GM19043 (cell line): ENCODE measurements around the gene HPN.

ENCODE experiments used
- ATAC-seq: cut with Tn5 transposase; IDR thresholded peaks from one replicate; pipeline ENCODE4 v1.9.1; 2021; ENCODE audit warnings: low read depth; ENCODE audit not compliant: unreplicated experiment

HPN gene

DNA sequence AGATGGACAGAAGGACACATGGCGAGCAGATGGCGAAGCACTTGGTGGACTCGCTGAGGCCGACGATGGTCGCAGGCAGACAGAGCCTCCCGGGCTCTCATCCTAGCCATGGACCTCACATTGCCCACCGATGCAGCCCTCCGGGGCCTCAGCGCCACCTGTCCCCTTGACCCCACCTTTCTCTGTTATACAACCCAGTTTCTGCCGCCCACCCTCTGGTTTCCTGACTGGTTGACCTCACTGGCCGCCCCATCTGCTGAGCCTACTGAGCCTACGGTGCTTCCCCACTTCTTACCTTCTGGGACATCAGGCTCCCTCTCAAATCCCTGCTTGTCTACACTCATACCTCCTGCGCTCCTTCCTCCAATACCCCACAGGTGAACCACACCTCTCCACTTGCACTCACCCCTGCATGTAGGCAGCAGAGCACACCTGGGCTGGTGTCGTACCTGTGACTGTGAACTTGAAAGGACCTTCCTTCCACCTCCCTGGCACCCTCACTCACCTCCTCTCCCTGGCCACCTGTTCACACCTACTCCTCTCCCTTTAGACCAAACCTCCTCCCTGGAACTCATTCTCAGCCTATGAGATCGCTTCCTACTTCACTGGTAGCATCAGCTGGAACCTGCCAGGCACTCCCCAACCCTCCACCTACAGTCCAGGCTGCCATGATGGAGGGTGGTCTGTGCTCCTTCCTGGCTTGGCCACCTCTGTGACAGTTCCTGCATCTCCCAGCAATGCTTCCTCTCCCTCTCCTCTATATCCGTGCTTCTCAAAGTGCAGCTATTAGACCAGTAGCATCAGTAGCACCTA, 36.1 kb downstream of the HPN start:
- no peak for ATAC-seq

DNA sequence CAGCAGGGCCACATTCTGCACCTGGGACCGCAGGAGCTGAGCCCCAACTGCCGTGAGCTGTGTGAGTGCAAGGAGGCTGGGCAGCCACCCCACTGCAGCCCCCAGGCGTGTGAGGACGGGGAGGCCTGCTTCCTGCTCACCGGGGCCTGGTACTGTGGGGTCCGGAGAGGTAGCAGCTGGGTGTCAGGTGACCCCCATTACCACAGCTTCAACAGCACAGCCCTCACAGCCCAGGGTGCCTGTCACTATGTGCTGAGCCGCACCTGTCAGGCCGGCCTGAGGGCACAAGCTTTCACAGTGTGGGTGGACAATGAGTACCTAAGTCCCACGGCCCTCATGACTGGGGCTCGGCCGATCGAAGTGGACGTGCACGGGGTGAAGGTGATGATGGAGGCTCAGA, 38.3 kb downstream of the HPN start:
- ATAC-seq: no peak

DNA sequence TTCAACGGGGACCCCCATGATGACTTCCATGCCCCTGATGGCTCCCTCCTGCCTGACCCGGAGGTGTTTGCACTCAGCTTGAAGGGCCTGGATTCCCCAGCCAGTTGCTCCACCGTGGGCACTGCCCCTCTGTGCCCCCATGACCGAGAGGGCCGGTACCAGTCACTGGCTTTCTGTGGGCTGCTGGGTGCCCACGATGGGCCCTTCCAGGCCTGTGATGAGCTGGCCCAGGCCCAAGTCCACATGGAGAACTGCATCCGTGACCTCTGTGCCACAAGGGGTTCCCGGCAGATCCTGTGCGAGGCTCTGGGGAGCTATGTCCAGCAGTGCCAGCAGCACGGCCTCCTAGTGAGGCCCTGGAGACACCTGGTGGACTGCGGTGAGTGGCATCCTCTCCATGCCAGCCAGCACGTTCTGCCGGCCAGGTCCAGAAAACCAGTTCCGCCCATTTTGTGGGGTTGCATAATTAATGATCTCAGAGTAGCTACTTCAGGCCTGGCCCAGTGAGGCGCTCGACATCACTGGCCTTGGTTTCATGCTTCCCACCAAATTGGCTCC, 39.2 kb downstream of the HPN start:
- no peak for ATAC-seq

DNA sequence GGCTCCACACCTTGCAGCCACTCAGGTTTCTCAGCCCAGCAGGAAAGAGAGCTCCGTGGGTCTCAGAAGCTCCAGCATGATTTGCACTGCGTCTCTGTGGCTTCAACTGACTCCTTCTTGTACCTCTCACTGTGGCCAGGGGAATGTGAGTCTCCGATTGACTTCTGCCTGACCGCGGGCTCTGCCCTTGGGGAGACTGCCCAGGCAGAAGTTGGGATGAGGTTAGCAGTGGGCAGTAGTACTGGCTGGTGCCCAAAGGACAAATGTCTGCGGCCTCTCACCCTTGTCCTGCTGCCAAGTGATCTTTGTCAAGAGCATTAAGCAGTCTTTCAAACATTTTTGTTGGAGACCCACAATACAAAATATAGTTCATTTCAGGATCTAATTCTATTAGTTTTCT, 39.7 kb downstream of the HPN start:
- no peak for ATAC-seq

DNA sequence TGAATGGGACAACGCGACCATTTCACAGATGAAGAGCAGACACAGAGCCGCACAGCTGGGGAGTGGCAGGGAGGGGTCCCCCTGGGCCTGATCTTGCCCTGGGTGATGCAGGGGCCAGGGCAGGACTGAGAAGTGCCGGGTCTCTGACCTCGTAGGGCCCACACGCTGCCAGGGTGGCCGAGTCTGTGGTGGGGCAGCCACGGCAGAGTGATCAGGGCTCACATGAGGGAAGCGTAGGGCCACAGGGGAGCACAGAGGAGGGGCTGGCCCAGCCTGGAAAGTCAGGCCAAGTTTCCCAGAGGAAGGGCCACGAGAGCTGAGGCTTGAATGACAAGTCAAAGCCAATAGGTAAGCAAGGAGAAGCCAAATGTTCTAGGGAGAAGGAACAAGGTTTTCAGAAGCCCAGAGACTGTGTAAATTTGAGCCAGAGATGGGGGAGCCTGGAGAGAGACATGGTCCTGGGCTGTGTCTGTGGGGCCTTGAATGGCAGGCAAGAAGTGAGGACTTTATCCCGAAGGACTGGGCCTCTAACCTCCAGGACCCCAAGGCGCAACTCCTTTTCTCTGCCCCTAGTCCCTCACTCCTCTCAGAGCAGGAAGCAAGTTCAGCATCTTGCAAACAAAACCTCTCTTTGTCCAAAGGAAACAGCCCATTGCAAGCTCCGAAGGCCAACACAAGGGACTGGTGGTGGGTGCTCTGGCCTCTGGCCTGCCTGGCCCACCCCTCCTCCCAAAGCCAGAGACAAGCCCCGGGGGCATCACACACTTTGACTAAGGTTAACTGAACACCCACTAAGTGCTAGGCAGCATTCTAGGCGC, 42.4 kb downstream of the HPN start:
- no peak for ATAC-seq

DNA sequence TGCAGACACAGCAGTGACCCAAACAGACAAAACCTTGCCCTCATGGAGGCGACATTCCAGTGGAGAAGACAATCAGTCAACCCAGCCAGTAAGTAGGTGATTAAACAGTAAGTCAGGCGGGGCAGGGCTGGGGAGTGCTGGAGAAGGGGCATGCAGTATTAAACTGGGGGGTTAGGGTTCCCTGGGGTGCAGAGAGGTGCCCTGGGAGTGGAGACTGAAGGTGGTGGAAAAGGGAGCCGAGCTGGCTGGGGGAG, 42.9 kb downstream of the HPN start:
- no peak for ATAC-seq

DNA sequence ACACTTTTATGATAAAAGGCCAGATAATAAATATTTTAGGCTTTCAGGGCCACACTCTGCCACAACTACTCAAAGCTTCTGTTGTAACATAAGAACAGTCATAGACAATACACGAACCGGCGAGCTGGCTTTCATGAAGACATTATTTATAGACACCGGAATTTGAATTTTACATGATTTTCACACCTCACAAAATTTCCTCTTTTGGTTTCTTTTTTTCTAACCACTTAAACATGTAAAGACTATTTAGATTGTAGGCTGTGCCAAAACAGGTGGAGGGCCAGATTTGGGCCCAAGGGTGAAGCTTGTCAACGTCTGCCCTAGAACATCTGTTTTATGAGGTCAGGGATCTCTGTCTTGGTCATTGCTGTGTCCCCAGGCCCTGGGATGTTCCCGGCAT, 44.4 kb downstream of the HPN start:
- peak; percentile 56 for ATAC-seq

DNA sequence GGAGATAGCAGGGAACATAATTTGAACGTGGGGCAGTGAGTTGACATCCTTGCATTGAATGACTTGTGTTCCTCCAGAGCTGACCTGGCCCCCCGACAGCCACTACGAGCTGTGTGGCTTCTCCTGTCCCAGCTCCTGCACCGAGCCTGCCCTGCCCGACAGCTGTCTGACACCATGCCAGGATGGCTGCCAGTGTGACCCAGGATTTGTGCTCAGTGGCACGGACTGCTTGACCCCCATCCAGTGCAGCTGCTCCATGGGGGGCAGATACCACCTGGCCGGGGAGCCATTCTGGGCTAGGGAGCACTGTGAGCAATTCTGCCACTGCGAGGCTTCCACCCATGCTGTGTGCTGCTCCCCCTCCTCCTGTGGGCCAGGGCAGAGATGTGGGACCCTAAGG, 44.9 kb downstream of the HPN start:
- ATAC-seq: no peak

DNA sequence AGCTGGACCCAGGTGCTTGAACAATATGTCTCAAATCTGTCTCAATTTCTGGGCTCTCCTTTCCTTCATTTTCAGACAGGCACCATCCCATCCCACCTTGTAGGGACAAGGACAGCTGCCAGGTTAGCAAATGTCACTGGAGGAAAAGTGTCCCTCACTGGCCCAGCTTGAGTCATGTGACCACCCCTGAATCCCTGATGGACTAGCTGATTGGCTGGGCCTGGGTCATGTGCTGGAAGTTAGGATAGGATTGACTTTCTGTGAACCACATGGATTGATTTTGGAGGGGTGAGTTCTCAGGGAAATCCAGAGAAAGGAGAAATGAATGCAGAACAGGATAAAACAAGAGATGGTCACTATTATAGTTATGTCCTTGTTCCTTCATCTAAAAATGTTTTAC, 45.9 kb downstream of the HPN start:
- no peak for ATAC-seq

DNA sequence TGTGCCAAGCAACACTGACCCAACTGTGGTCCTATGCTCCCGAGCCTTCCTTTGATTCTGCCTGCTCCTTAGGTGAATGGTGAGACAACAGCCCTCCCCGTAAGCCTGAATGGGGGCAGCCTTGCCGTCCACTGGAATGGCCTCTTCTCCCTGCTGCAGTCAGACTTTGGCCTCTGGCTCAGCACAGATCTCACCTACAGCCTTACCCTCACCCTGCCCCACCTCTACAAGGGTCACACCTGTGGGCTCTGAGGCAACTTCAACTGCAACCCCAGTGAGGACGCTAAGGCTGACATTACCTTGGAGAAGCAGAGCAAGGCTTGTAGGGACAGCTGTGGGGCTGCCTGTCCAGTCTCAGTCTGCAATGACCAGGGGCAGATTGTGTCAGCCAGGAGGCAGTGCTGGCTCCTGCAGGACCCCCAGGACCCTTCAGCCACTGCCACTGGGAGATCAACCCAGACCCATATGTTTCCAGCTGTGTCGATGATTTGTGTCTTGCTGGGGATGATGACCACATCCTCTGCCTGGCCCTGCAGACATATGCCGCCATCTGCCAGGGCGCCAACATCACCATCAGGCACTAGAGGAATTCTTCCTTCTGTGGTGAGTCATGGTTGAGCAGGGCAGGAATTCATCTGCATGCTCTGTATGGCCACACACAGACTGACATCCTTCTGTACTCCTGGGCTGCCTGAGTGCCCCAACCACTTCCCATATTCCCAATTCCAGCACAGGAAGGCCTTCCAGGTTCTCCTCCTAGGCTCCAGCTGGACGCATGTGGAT, 46.8 kb downstream of the HPN start:
- ATAC-seq: no peak

DNA sequence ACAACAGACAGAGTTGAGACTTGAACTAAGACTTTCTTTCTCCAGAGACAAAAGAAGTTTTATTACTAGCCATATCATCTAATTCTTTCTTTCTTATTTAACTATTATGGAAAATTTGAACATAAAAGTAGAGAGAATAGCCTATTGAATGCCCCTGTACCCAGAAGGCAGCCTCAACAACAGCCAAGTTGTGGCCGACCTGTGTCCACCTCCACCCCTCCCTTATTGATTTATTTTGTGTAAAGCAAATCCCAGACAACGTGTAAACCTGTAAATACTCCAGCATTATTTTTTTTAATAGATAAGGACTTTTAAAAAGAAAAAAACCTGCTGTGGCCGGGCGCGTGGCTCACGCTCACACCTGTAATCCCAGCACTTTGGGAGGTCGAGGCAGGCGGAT, 48.0 kb downstream of the HPN start:
- ATAC-seq: no peak

DNA sequence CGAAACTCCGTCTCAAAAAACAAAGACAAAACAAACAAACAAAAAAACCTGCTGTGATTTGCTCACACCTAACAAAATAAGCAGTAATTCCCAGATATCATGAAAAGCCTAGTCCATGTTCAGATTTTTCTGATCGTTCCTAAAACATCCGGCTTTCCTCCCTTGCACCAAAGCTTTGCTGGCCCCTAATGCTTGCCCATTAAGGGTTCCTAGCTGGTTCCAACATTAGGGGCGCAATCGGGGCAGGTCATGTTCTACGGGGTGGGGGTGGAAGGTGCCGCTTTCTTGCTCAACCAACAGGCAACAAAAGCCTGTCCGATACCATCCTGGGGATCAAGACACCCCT, 48.6 kb downstream of the HPN start:
- ATAC-seq: no peak

DNA sequence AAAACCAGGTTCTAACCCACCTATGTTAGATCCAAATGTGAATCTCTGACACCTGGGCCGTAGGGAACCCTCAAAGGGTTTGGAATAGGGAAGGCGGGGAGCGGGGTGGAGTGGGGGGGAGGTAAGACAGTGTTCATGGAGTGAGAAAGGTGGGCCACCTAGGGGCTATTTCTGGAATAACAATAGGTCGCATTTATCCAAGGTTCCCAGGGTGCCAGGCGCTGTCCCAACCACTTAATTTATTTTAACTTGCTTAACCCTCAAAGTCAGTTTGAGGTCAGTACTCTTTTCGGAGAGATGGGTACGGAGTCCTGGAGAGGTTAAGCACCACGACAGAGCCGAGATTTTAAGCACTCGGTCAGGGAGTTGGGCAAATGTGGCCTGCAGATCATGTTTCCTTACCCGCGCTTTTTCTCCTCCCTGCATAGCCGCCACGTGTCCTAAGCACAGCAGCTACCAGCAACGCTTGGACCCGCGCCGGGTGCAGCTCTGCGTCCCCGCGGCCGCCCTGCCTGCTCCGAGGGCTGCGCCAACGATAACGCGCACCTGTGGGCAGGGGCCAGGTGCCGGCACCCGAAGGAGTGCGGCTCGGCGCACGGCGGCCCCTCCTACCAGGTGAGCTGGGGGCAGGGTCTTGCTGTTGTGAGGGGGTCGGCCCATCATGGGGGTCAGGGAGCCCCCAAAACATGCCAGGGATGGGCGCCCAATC, 49.1 kb downstream of the HPN start:
- ATAC-seq: no peak

DNA sequence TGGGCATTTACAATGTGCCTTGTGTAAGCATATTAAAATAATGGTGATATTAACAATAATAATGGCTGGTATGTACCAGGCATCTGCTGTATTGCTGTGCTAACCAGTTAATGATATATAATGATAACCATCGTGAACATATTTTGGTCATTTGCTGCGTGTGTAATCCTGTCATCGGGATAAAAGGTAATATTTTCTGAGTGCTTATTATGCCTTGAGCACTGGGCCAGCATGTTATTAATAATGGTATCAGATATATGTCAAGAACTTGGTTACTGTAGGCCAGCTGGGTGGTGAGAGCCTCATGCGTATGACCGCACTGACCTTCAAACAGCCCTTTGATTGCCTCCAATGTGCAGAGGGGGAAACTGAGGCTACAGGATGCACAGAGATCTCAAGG, 51.9 kb downstream of the HPN start:
- no peak for ATAC-seq

DNA sequence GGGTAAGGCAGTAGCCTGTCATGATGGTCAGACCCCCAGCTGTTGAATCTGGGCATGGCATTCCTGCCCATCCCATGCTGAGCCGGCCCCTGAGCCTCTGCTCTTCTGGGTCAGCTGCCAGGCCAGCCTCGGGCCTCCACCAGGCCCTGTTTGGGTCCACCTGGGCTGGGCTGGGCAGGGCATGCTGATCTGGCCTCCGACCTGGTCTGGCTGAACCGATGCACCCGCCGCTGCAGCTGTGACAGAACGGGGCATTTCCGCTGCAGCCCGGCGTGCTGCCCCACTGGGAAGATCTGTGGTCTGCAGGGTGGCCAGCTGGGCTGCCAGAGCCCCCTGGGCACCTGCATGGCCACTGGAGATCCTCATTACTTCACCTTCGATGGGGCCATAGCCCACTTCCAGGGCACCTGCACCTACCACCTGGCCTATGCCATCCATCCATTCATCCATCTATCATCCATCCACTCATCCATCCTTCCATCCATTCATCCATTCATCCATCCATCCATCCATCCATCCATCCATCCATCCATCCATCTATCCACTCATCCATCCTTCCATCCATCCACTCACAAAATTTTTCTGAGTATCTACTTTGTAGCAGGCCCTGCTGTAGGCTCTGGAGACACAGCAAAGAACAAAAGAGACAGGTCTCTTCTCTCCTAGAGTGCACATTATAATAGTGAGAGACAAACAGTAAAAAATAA, 52.6 kb downstream of the HPN start:
- no peak for ATAC-seq

DNA sequence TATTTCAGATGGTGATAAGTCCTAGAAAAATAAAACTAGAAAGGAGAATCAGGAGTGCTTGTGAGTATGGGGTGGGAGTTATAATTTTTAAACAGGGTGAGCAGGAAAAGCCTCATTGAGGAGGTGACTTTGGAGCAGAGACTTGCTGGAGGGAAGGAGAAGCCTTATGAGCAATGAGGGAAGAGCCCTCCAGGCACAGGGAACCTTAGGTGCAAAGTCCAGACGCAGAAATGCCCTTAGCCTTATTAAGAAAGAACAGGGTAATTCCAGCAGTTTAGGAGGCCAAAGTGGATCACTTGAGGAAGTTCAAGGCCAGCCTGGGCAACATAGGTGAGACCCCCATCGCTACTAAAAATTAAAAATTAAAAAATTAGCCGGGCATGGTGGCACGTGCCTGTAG, 53.1 kb downstream of the HPN start:
- ATAC-seq: no peak

DNA sequence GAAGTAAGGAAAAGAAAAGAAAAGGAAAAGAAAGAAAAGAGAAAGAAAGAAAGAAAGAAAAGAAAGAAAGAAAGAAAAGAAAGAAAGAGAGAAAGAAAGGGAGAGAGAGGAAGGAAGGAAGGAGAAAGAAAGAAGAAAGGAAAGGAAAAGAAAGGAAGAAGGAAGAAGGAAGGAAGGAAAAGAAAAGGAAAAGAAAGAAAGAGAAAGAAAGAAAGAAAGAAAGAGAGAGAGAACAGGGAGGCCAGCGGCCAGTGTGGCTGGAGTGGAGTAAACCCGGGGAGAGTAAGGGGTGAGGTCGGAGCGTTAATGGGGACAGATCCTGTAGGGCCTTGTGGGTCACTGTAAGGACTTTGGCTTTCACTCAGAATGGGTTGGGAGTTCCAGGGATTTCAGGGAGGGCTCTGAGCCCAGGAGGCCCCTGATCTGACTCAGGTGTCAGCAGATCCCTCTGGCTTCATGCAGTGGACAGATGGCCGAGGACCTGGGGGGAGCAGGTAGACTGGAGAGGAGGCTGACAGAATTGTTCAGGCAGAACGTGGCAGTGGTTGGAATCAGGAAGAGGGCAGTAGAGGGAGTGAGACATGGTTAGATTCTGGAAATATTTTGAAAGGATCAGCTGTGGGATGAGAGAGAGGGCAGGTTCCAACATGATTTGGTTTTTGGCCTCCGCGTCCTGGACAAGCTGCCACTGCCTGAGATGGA, 54.3 kb downstream of the HPN start:
- no peak for ATAC-seq

DNA sequence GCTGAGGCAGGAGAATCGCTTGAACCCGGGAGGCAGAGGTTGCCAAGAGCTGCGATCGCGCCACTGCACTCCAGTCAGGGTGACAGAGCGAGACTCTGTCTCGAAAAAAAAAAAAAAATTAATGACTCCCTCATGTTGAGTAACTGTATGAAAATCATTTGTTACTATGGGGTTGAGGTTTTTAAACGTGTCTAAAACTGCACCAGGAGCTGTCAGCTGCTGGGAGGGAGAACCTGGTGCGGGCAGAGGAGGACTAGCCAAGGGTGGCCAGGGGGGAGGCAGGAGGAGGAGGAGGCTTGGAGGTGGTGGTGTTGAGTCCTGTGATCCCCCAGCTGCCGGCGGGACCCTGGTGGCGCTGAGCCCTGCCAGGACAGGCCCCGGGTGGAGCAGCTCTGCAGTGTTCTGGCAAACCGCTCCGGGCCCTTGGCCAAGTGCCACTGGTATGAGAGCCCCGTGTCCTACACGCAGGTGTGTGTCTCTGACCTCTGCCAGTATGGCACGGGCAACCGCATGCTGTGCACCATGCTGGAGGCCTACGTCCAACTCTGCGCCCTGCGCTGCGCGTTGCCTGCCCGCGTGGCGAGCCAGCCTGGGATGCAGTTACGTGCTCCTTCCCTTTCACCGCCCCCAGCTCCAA, 57.0 kb downstream of the HPN start:
- no peak for ATAC-seq
